Islet of Langerhans (tissue), 1 donor: ENCODE measurements around the gene TIMM21.

Experiments used
- FAIRE-seq: peaks from one replicate; lab custom pipeline; 2011; peaks lifted over from hg19 to GRCh38; lab: Jason Lieb, UNC

The TIMM21 gene, protein sequence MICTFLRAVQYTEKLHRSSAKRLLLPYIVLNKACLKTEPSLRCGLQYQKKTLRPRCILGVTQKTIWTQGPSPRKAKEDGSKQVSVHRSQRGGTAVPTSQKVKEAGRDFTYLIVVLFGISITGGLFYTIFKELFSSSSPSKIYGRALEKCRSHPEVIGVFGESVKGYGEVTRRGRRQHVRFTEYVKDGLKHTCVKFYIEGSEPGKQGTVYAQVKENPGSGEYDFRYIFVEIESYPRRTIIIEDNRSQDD

DNA sequence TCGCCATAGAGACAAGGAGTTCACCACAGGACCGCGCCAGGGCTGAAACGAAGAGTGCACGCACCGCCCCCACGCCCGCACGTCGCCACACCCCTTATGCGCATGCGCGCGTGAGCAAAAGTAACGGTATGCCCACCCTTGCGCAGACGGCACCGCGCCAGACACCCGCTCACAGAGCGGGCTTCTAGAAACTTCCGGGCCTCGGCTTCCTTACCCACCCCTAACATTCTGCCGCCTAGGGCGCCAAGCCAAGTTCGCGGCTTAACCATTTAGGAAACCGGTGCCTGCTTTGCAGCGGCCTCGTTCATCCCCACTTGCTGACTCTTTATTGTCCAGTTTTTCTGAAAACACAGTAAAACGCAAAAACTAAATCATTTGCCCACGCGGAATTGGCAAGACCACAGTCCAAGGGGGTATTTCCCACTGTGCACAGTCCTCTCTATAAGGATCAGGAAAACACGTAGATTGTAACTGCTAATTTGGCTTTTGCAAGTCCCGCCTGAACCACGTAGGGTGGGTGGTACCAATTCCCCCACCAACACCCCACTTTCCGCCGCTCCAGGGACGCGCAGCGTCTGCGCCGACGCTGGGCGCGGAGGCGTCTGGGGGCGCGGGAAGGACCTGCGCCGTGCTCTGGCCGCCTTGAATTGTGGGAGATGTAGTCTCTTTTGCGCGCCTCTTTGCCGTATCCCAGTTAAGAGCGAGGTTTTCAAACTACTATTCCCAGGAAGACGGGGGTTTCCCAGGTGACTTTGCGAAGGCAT lies at the start of gene TIMM21, which contains the start of gene FBXO15:
TIMM21 (plus strand) TSS at position 745 of the 764 bp plus-strand sequence. CDS start 286 bp downstream, outside the sequence.
FBXO15 (minus strand) TSS at position 56 of the 764 bp plus-strand sequence; CDS start at position 7, 49 bp downstream.
- peak; percentile 97 for FAIRE-seq

DNA sequence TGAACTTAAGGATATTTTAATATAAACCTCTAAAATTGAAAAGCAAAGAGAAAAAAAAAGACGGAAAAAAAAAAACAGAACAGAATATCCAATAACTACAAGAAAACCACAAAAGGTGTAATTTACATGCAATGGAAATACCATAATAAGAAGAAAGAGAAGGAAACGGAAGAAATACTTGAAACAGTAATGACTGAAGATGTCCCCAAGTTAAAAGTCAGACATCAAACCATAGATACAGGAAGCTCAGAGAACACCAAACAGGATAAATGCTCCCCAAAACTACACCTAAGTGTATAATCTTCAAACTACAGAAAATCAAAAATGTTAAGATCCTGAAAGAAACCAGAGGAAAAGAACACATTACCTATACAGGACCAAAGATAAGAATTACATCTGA lies 39.9 kb upstream of the TIMM21 start:
- no peak for FAIRE-seq

DNA sequence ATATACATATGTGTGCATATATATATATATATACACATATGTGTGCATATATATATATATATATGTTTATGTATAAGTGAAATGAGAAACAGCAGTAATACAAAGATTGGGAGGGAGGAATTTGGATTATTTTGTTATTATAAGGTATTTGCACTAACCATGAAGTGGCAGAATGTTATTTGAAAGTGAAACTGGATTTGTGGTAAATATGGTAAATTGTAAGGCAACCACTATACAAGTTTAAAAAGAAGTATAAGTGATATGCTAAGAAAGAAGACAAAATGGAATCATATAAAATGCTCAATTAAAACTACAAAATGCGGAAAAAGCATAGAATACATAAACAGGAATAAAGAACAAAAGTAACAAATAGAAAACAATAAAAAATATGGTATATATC lies 38.2 kb upstream of the TIMM21 start:
- FAIRE-seq, result no peak

DNA sequence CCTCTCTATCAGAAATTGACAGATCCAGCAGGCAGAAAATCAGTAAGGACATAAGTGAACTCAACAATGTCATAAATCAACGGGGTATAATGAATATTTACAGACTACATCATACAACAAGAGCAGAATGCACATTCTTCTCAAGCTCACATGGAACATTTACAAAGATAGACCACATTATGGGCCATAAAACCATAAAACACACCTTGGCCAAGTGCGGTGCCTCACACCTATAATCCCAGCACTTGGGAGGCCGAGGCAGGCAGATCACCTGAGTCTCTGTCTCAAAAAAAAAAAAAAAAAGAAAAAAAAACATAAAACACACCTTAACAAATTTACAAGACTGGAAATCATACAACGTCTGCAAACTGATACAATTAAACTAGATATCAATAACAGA lies 37.3 kb upstream of the TIMM21 start:
- no peak for FAIRE-seq

DNA sequence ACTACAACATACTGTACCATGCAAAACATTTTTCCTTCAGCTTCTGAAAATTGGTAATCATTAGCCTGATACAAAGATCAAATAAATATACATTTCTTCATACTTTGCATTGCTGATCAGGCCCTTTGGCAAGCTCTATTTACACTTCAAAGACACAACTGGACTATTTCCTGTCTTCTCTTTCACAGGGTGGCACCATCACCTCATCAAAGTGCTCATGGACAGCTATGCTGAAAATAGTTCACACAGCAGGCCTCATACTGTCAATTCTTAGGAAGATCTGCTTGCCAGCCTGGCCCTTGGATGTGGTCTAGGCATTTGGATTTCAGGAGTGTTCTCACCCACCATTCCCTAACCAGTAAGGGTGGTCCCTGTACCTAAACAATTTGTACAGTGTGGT lies 34.6 kb upstream of the TIMM21 start:
- no peak for FAIRE-seq

DNA sequence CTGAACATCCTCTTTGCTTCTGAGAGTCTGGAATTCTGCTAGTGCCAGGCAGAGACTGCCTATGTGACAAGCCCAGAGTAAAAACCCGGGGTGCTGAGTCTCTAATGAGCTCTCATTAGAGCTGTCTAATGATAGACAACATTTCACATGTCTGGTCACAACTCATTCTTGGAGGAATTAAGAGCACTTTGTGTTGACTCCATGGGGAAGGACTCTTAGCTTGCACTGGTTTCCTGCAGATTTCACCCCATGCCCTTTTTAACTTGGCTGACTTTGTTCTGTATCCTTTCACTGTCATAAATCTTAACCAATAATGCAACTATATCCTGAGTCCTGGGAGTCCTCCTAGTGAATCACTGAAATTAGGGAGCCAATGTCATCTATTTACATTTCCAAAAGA lies 34.2 kb upstream of the TIMM21 start:
- FAIRE-seq, result no peak

DNA sequence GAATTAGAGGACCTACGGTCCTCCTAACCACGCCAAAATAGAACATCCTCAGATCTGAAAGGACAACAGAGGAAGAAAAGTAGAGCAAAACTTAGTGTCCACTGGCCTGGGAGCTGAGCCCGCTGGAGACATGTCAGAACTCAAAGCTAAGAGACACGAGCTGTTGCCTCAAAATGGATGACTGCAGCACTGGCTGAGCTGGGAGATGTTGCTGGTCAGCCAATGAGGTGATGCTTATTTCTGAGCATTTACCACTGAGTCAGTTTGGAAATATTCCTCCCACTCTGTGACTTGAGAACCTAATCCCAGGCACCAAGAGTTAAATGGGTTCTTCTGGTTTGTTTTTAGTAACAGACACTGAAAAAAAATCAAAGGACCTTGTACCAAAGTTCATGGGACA lies 33.3 kb upstream of the TIMM21 start:
- FAIRE-seq, result no peak

DNA sequence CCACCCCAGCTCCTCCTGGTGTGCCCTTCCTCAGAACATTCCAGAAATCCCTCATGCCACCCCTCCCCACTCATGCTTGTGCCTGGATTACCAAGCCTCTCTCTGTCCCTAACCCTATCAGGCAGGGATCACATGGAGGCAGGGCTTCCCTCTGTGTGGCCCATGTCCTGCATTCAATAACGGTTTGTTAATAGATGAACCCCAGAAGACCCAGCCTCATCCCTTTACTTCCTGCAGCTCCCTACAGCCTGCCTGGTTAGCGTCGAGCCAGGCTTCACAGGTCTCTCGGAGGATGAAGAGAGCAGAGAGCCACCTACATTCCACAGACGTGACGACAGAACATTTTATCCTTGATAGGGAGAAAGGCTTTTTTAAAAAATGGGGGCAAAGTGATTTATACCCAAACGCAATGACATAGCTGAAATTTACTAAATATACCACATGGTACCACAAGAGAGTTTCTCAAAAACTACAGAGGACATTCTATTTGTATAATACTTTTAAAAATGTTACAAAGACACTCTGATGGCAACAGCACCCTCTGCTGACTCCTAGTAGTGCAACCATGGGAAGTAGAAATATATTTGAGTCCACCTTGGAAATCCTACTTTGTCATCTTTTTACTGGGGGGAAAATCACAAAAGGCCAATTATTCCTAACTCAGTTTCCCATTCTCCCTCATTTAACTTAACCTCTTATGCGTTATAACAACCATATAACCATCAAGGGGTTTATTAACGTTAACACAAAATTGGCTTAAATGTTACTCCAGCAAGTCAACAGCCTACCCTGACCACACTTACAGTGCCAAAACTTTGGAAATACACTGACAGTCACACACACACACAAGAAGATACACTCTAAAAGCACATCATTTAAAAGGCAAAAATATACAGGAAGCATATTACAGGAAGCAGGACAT lies 31.4 kb upstream of the TIMM21 start:
- peak; percentile 98 for FAIRE-seq

DNA sequence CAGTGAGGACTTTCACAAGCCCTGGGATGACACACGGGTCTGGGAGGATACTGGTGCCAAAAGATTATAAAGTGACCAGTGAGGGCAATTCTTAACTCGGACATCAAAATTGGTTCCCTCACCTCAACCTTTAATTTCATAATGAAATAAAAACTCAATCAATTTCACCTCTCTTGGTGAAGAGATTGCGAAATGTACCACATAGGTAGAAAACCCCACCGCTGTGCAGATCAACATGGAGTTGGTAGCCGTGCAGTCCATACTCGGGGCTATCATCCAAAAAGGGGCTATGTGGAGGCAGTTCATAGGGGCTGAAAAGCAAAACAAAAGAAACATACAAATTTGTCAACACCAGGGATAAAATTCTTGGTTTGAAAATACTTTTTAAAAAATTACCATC lies 25.1 kb upstream of the TIMM21 start:
- no peak for FAIRE-seq

DNA sequence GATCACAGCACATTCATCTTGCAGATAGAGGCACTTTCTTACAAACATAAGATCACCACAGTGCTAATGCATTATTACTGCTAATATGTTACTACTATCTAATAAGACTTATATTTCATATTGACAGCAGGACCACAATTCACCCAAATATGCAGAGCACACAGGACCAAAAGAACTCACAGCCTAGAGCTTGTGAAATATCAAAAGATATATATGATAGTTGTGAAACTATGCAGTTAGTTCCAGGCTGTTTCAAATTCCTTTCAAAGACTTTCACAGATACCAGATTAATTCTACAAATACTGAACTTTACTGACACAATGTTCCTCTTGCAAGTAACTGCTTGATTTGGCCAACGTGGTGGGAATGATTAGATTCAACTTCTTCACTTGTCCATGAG lies 23.7 kb upstream of the TIMM21 start:
- no peak for FAIRE-seq

DNA sequence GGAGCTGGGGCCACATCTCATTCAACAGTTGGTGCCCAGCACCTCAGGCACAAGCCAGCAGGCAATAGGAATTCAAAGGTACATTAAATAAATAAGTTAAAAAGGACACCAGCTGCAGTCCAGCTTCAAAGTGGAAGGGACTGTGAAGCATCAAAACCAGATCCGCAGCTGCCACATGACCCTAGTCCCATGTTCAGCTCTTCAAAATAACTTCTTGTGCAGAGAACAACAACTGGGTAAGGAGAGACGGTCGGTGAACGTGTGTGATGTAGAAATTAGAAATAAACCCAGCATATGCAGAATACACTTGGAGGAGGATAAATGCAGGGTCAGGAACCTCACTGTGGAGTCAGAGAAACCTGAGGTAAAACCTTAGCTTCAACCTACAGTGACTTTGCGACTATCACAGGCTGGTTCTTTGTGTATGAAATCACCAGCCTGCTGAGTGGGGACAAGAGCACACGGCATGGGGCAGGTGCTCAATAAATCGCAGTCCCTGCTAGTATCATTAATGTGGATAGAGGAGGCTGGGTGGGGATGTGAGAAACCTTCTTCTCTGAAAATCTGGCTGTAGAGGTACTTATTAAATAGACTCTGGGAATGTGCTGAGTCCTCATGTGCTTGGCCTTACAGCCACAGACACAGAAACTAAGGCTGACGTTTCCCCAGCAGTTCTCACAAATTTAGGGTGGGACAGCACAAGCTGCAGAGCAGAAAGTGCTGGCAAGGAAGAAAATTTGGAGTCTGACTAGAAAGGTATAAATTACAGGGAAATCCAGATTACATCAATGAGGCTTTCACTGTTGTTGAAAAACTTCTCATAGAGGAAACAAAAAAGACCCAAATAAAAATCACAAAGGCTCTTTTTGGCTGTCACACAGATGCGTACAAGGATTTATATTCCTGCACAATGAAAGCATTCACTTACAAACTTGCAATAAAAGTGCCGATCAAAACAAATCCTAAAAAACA lies 21.4 kb upstream of the TIMM21 start:
- no peak for FAIRE-seq

DNA sequence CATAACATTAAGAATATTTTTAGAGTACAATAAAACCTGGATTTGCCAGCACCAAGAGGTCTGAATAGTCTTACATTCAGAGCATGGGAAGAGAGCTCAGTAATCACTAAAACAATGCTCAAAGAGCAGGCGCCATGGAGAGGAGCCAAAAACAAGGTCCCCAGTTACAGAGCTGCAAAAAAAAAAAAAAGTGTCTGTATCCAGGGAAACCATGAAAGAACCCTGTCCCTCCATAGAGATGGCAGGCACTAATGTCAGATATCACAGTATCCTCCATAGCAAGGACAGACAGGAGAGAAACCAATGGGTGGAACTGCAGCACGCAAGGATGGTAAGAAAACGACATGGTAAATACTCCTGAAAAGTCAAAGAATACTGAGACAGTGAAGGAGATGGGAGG lies 20.2 kb upstream of the TIMM21 start:
- no peak for FAIRE-seq

DNA sequence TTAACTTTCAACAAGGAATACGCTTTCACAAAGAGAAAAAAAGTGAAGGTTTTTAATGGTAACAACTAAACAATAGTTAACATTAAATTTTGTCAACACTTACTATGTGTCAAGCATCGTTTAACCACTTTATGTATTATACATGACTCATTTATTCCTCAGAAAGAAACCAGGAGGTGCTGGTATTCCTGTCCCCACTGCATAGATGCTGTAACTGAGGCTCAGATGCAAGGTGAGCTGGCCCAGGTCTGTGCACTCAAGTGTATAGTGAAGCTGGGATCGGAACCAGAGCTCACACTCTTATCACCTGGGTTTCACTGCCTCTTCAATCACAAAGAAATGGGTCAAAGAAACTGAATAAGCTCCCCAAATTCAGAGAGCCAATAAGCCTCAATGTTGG lies 17.2 kb upstream of the TIMM21 start:
- FAIRE-seq, result no peak

DNA sequence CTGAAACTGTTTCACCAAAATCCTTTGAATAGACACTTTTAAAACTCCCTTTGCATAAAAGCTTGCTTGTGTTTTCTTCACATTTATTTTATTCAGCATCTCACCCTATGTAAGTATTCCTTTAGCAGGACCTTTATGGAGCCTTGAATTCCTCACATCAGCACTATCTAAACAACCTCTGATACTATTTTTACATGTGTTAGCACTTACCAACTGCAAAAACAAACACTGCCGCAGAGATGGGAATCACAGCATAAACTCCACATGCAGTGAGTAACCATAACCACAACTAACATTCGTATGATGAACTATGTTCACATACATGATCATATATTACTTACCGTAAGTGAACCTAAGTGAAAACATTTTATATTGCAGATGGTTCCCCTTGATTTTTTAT lies 16.1 kb upstream of the TIMM21 start:
- FAIRE-seq, result no peak

DNA sequence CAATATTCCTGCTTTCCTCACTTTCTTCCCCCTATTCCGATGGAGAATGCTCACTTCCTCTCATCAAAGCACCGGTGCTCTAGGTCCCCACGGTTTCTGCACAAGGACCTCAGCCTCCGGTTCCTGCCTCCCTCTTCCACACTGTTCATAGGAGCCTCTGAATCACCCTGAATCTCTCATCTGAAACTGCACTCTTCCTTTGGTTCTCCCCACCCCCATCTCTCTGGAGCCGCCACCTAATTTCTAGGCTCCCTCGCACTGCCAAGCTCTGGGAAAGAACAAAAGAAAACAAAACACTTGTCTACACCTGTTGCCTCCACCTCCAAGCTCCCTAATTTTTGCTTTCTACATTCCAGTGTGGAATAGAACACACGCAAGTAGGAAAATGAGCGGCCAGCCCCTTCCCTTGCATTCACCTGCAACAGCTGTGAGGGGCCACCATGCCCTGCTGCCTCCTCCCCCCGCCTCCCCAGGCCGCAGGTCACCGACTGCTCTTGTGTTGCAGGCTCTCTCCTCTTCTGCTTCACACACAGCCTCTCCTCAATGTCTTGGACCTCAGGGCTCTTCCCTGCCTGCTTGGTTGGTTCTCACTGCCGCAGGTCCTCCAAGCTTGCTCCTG lies 10.3 kb upstream of the TIMM21 start:
- FAIRE-seq, result no peak

DNA sequence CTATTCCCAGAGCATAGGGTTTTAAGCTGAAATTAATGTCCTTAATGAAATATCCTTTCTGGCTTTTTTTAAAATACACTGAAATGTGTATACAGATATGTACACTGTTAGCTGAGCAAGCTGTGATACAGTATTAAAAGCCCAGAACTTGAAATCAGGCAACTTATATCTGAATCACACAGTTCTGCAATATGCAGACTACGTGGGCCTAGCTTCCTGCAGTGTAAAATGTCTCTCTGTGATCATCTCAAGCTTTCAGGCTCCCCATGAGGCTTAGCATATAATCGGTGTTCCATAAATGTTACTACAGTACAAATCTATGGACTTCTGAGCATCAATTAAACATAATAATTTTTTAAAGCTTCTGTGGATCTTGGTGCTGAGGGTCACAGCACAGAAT lies 8.9 kb upstream of the TIMM21 start:
- FAIRE-seq, result no peak

DNA sequence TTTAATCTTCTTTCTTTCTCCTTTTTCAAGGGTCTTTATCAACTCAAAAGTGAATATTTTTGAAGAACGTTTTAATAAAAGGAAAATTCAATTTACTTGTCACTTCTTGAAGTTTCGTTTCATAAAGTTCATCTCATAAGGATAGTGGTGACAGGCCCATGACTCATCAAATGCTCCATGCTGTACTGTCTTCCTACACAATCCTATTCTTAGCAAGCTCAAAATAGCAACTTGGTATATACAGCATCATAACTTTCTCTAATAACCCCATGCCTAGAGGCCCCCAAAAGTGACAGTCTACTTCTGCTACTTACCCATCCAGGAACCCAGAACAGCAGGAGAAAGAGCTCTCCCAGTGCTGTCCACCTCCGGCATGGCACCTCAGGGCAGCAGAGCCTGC lies 8.4 kb upstream of the TIMM21 start:
- no peak for FAIRE-seq

DNA sequence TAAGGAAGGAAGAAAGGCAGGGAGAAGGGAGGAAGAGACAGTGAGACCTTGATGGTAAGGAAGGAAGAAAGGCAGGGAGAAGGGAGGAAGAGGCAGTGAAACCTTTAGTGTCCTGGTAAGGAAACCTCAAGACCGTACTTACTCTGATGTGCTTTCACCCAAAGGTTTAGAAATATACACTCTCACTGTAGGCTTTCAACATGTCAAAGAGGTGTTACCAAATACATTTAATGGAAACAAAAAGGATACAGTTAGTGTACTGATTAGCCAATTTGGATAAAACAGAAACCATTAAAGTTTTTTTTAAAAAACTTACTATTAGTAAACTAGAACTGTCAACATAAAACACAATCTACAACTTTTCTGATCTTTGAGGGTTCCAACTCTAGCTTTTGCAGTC lies 7.7 kb upstream of the TIMM21 start:
- FAIRE-seq, result no peak

DNA sequence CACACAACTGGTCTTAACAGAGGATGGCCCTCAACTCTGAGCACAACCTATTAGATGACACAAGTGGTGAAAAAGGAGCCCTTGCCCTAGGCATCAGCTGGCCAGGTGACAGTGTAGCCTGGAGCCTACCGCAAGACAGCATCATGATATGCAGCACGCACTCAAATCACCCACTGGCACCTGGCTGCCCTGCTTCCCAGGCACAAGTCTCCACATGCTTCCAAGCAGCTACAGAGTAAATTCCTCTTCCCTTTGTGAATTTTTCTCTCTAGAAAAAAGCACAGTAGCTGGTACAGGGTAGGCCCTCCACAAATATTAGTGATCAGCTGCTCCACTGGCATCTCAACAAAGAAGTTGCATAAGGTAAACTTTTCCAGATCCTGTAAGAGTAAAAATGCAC lies 6.7 kb upstream of the TIMM21 start:
- no peak for FAIRE-seq

DNA sequence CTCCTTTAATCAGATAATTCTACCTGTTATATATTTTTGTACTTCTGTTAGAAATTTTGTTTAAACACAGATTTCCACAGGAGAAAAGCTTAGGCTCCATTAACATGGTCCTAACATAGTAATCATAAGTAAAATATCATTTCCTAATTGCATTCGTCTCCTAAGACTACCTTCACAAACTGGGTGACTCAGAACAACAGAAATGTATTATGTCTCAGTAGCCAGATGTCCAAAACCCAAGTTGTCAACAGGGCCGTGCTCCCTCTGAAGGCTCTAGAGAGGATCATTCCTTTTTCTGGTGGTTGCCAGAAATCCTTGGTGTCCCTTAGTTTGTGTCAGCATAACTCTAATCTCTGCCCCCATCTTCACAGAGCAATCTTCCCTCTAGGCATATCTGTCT lies 6.1 kb upstream of the TIMM21 start:
- FAIRE-seq, result no peak

DNA sequence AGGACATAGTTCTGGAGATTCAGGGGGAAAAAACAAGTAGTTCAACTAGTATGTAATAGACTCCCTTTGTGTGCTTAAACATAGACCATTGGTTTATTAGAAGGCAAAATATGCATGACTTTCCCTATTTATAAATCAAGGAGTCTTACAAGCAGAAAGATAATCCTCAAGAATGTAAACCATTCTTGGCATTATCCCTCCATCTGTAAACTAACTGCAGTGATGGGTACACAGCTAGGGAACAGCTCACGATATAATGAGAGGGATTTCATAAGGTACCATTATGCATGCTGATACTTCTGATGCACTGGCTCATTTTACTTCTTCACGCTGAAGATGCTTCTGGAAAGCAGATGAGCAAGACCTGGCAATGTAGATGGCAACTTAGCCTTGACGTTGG lies 1.6 kb upstream of the TIMM21 start:
- no peak for FAIRE-seq

DNA sequence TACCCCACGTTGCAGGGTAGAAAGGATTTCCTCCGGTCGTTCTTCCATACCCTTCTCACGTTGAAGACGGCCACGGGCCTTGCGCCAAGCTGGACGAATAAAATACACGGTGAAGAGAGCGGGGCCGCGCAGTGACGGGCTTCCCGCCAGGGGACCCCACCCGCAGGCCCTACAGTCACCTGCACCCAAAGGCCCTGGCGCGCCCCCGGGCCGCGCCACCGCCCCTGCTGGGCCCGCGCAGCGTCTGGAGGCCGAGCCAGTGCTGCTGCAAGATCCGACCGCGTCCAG lies 888 bp upstream of the TIMM21 start:
- no peak for FAIRE-seq
